ENCODE measurements around the gene TMEM198. TPM values are rescaled to one million over a fixed set of nuclear protein-coding genes. Genes with fewer than 3 reads are reported as not detected.
A peak's percentile ranks its signal among the peaks of the same experiment; 100 is the strongest.

TMEM198 gene
- total and polyA plus RNA-seq, 9 of the 15 experiments (the other 6 are each of a cell fraction or from before 2014, with no cell fraction given): 0.03 to 3.8 (median 1.0) TPM

GRCh38 chr2:219521066-219521880 lies 22.6 kb upstream of the TMEM198 start (continued):
- TF ChIP-seq STAT5A (IDR thresholded peaks at IDR 0.05; ENCODE audit: borderline replicate concordance, low read length): peak; percentile 41; the same call in 1 of the 2 replicates
- TF ChIP-seq MTF1 (CRISPR knock-in tag; IDR thresholded peaks at IDR 0.05; ENCODE audit: borderline replicate concordance): no peak
- peak; percentile 25; the same call in 1 of the 2 replicates for TF ChIP-seq ZNF24 (IDR thresholded peaks at IDR 0.05)
- TF ChIP-seq ZNF395 (CRISPR knock-in tag; IDR thresholded peaks at IDR 0.05): no peak
- TF ChIP-seq CREBBP (IDR thresholded peaks at IDR 0.05; ENCODE audit: low read depth, low read length): no peak
- peak; percentile 56; the same call in 1 of the 2 replicates for TF ChIP-seq SMARCA4 (IDR thresholded peaks at IDR 0.05)
- no peak for TF ChIP-seq ATF6 (CRISPR knock-in tag; IDR thresholded peaks at IDR 0.05)
- TF ChIP-seq NFYB (IDR thresholded peaks at IDR 0.05; ENCODE audit: extremely low read depth, insufficient read length): no peak
- TF ChIP-seq KLF16 (IDR thresholded peaks at IDR 0.05): peak; percentile 72; the same call in 1 of the 2 replicates
- TF ChIP-seq DNMT1 (IDR thresholded peaks at IDR 0.05): no peak
- TF ChIP-seq HOXB6 (CRISPR knock-in tag; IDR thresholded peaks at IDR 0.05; ENCODE audit: borderline replicate concordance): no peak
- no peak for TF ChIP-seq DDX20 (tag; IDR thresholded peaks at IDR 0.05; ENCODE audit: low read depth)
- no peak for TF ChIP-seq ZNF212 (CRISPR knock-in tag; IDR thresholded peaks at IDR 0.05)
- no peak for TF ChIP-seq ZNF174 (CRISPR knock-in tag; IDR thresholded peaks at IDR 0.05)
- TF ChIP-seq MECOM (CRISPR knock-in tag; IDR thresholded peaks at IDR 0.05): no peak
- TF ChIP-seq PHF21A (IDR thresholded peaks at IDR 0.05; ENCODE audit: borderline replicate concordance, low read depth): no peak
- TF ChIP-seq ZSCAN29 (IDR thresholded peaks at IDR 0.05): no peak
- no peak for TF ChIP-seq MIER1 (IDR thresholded peaks at IDR 0.05; ENCODE audit: low read depth)
- no peak for TF ChIP-seq THRAP3 (IDR thresholded peaks at IDR 0.05; ENCODE audit: borderline replicate concordance)
- no peak for TF ChIP-seq BRCA1 (IDR thresholded peaks at IDR 0.05)
- no peak for TF ChIP-seq BRCA1 (CRISPR knock-in tag; IDR thresholded peaks at IDR 0.05)
- peak; percentile 96 to 100 for TF ChIP-seq MAZ (CRISPR knock-in tag; conservative IDR thresholded peaks at IDR 0.05 in 1 of 2, IDR thresholded peaks at IDR 0.05 in 1 of 2)
- TF ChIP-seq NCOA4 (IDR thresholded peaks at IDR 0.05; ENCODE audit: partially characterized antibody): no peak
- no peak for TF ChIP-seq PRPF4 (IDR thresholded peaks at IDR 0.05; ENCODE audit: insufficient read depth, low read depth, low read length, poor library complexity, severe bottlenecking)
- no peak for TF ChIP-seq ILK (tag; IDR thresholded peaks at IDR 0.05; ENCODE audit: borderline replicate concordance, low read depth)

Measured in K562 (cell line).